HL-60/S4 treated with retinoic acid at 250 ng/mL for 4 days and 3 days (cell line): ENCODE measurements around the gene CCKAR.
"Not testable (repeated sequence)": the region's sequence is repeated elsewhere in the genome, so short reads cannot be mapped to it uniquely, and the experiment has no call there.

Experiments used
- in situ Hi-C: fragments of 300-500 bp; cut with MboI; formaldehyde crosslinking; loops from 2 replicates; pipeline ENCODE4 v1.7.0; 2022; ENCODE audit warnings: low sequenced_read_pairs

CCKAR gene, protein sequence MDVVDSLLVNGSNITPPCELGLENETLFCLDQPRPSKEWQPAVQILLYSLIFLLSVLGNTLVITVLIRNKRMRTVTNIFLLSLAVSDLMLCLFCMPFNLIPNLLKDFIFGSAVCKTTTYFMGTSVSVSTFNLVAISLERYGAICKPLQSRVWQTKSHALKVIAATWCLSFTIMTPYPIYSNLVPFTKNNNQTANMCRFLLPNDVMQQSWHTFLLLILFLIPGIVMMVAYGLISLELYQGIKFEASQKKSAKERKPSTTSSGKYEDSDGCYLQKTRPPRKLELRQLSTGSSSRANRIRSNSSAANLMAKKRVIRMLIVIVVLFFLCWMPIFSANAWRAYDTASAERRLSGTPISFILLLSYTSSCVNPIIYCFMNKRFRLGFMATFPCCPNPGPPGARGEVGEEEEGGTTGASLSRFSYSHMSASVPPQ

DNA sequence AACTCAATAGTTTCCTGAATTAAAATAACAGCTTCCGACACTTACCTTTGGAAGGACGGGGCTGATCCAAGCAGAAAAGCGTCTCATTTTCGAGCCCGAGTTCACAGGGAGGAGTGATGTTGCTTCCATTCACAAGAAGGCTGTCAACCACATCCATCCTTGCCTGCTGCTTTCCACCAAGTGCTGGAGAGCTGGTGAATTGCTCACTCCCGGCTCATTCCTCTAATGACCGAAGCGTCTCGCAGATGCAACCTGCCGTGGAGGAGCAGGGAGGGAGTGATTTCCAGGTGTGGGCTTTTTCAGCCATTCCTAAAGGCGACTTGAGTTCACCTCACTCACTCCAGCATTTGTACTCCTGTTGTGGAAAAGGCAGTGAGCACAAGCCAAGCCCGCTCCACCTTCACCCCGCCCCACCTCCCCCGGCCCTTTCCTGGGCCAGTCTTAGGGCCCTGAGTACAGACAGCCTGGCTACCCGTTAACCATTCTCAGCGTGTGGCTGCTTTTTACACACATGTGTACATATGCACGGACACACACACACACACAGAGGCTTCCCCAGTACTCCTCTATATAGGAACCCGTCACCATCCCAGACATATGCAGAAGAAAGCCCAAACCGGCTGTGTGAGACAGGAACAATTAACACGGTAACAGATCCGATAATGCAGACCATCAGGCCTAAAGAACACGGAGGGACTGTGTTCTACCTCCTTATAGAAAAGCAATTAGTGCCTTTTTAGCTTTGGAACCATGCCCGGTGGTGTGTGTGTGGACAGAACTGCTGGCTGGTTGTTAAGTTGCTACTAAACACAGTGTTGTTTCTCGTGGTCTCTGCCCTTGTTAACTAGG is at the start of gene CCKAR:
Gene CCKAR (minus strand): TSS at position 374 of the 849 bp plus-strand sequence. CDS start 217 bp downstream, at position 157.
- in situ Hi-C loops = no loop called here

DNA sequence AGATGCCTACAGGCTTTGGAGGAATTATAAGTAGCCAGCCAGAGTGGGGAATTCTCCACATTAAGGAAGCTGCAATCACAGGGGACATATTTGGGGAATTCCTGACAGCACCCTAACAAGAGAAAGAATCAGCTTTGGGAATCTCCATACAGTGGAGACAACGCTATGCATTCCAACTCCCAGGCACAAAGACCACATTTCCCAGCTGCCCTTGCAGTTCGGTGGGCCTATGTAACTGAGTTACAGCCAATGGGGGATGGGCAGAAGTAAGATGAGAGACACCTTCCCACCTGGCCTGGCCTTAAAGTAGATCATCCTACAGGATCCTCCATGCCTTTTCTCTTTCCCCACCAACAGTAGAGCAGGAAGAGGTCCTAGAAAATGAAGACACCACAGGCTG is 43.4 kb upstream of the CCKAR start:
- in situ Hi-C loops = no loop called here

DNA sequence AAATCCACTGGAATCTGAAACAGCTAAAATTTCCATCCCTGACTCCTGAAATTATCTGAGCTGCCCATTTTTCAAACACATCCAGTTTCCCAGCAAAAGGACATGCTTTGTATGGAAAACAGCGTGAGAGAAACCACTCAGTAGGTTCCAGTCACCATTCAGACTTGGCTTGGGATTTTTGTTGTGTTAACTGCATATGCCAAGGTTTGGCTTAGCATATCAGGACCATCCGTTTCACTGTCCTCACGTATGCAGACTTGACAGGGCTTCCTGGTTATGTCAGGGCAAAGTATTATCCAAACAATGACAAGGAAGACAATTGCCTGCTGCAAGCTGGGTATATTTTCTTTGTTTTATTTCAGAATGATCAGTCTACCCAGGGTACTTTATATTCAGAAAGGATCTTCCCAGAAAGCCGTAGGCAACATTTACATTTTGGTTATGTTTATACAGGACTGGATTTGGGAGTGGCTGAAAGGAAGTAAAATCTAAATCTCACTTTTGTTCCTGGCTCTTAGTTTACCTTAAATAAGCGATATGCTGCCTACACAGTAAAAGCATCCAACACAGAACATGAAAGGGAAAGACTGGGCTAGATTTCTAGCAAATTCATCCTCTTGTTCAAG is 41.3 kb upstream of the CCKAR start:
- in situ Hi-C loops = no loop called here

DNA sequence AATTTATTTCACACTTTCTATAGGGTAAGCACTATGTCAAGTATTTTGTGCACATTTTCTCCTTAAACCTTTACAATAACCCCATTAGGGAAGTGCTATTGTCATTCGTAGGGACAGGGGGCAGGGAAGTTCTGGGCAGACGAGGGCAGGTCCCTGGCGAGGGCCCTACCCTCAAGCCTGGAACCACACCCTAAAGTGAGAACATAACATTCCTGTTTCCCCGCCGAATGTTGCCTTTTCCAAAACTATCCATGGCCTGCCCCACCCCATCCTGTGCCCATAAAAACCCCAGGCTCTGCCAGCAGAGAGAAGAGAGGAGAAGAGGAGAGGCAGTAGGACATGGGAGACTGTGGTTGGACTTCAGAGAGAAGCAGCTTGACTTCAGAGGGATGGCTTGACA is 39.8 kb upstream of the CCKAR start:
- in situ Hi-C loops = no loop called here

DNA sequence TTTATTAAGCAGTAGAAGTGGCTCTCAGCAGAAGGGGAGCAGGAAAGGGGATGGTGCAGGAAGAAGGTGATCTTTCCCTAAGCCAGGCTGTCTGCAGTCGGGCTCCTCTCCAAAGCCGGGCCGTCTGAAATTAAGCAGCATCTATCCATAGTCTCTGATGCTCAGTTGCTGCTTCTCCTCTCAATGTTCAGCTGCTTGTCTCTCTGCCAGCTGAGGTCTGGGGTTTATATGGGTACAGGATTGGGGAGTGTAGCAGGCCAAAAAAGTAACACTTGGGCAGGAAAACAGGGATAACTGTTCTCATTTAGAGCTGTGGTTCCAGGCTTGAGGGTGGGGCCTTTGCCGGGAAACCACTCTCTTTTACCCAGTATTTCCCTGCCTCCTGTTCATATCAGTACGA is 39.2 kb upstream of the CCKAR start:
- in situ Hi-C loops = no loop called here

DNA sequence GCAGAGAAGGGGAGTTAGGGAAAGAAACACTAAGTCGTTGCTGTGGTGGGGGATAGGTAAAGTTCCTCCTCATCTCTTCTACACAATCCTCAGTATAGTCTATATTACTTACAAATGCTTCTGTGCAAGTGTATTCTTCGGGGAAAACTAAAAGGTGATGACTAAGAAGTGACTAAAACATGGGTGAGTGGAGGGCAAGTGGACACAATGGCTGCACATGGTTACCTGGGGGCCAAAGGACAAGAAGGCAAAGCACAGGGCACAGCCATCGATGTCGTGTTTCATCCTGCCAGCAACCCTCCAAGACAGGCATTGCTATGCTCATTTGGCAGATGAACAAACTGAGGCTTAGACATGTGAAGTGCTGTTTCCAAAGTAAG is 35.5 kb upstream of the CCKAR start:
- in situ Hi-C loops = no loop called here

DNA sequence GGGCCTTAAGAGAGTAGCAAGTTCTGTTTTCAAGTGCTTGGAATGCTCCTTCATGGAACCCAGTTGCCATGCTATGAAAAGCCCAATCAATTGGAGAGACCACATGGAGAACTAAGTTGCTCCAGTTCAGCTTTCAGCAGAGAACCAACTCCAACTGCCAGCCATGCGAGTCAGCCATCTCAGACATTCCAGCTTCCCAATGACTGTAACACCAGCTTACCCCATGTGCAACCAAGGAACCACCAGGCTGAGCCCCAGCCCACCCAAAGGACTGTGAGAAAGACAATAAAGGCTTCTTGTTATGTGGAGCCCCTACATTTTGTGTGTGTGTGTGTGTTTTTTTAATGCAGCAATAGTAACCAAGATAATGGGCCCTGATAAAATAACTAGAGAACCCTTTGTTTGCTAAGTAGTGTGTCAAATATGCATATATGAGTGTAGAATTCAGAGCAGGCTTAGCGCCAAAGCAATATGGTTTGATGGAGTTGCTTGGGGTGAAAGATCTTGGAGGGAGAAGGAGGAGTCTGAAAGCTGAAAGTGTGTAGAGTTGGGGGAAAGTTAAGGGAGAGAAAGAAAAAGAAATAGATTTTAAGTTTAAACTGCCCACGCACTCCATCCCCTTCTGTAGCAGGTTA is 35.0 kb upstream of the CCKAR start:
- in situ Hi-C loops = no loop called here

DNA sequence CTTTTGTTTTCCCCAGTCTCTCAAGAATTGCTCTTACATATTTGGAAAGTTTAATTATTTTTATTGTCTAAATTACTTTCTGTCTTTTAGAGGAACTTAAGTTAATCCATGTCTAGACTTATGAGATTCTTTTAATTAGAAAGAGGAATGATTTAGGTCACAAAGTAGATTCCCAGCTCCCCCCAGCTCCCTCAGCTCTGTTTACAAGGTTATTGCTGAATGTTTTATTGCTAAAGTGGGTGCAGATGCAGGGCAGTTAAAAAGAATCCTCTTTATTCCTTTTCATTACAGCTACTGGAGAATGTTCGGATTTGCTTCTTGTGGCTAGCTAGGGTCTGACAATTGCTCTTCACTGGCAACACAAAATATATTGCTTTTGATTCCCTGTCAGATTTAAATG is 33.7 kb upstream of the CCKAR start:
- in situ Hi-C loops = no loop called here

DNA sequence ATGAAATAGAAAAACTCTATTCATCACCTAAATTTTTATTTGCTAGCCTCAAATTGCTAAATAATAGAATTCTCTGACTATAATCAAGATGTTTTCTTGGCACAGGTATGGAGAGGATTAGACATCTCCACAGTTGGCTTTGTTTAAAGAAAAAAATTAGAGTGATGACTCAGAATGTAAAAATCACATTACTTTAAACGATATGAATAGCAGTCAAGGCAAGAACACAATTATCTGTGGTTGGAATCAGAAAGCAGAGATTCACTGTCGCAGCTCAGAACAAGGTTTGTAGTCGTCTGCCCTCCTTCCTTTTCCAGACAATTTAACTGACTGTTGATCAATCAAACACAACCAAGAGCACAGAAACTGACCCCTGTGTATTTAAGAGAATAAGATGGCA is 32.2 kb upstream of the CCKAR start:
- in situ Hi-C loops = no loop called here

DNA sequence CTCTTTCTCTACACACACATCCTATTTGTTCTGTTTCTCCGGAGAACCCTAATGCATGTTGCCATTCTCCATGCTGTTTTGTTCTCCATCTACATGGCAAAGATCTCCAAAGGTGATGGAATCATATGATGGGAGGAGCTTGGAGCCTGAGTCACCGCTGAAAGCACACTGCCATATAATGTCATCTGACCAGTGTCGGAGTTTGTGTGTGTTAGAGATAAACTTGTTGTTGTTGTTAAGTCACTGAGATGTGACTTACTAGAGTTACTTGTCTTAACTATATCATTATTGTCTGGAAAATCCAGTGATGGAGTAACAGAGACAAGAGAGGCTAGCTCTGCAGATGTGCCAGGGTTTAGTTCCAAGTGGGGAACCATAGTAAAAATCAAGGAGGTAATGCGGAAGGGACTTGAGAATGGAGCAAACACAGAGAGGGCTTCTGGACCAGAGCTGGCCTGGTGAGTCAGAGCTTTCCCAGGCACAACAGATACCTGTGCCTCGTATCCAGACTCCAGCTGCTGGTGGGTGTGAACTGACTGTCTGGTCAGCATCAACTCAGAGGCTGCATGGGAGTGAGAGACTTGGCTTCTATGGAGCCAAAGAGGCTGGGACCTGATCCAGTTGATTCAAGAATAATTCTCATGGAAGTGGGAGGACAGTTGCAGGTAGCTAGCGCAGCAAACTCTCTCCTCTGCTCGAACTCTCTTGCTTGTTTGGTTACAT is 30.6 kb upstream of the CCKAR start:
- in situ Hi-C loops = no loop called here

DNA sequence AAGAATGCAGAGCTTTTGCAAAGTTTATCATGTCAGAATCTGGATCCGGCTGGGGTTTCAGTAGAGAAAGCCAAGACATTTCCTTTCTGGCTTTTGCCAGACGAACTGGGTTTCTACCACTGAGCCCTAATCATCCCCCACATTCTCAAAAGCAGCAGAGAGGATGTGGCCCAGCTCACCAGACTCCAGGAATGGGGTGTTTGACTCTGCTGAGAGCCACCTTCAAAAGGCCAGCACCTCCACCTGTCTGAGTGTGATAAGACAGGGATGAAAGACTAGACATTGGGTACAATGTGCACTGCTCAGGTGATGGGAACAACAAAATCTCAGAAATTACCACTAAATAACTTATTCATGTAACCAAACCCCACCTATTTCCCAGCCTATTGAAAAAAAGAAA is 25.7 kb upstream of the CCKAR start:
- in situ Hi-C loops = no loop called here

DNA sequence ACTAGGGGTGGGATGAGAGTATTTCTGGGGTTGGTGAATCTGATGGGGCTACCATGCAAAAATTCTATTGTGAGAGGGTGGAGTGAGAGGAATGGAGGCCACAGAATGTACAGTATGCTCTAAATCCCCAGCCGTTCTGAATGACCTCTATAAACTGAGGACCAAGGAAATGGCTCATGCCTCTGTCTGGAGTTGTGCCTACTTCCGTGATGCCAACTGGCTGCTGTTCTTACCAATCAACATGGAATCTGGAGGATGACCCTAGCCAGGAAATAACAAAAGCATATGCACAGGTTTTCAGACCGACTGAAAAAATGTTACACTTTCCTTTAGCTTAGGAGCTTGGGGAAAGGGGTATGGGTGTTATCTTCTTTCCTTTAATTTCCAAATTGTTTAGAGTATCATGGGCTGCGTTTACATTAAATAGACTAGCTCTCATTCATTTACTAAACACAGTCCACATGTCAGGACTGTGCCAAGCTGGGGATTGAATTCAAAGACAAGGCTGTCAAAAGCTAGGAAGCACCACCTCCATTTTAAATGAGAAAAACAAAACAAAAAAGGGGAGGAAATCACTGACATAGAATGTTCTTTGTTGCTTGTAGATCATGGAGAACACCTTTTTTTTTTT is 20.2 kb upstream of the CCKAR start:
- in situ Hi-C loops = no loop called here

DNA sequence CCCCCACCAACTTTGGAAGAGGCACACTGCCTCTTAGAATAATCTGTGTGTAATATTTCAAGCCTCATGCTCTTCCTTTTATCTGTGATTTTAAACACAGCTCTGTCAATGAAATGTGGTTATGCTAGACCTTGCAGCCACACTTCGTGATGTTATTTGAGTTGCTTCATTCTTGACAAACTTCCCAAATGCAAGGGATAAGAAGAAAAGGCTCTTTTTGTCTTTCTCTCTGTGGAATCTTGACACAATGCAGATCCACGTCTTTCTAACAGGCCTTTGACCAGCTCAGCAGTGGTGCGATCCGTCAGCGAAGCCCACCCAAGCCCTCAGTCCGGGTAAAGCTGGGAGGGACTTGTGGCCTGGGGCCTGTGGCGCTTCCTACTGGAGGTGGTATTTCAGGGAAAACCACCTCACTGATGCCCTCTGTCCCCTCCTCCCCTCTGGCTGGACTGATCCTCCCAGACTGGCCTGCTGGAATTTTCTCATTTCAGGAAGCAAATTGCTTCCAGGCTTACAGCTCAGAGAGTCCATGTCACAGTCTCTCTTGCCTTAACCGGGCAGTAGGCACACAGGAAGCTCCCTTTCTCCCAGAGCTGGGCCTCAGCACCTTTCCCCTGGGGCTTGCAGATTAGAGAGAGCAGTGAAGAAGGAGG is 19.5 kb upstream of the CCKAR start:
- in situ Hi-C loops = no loop called here

DNA sequence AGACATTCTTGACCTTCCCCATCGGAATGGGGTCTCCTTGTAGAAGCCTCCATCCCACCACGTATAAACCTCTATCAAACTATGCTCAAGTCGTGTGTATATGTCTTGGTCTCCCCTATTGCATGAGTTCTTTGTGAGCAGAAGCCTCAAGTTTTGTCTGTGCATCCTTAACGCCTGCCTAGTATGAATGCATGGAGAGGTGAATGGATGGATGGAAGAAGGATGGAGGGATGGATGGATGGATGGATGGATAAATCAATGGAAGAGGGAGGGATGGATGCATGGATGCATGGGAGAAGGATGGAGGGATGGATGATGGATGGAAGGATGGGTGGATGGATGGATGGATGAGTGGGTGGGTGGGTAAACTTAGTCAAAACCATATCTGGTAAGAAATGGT is 17.0 kb upstream of the CCKAR start:
- in situ Hi-C loops = no loop called here

DNA sequence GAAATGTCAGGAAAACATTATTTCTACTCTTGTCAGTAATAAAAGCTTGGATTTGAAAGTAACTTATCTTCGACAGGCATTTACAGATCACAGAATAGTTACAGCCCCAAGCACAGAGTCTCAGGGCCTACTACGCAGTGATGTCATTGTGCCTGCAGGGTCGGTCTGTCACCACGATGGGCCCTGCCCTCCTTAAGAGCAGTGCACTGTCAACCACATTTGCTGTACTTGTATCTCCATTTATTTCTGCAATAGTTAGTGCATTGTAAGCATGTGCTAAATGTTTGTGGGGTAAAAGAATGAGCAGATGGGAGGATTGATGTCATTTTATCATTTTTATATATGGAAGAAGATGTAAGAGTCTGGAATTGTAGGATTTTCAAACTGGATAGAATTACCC is 13.6 kb upstream of the CCKAR start:
- in situ Hi-C loops = no loop called here

DNA sequence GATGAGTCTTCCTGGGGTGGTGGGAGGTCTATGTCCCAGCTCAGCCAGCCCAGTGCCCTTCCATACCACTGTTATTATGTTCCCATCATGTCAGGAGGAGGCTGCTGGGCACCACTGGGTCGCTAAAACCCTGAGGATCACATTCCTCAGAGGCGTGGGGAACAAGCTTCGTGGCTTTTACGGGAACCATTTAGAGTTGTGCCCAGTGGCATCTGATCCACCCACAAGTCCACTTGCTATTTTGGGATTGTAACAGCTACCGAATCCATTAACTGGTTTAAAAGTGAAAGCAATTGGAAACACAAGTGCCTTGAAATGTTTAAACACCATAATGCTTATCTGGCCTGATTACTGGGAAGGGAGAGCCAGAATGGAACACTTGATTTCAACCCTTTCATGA is 13.1 kb upstream of the CCKAR start:
- in situ Hi-C loops = no loop called here

DNA sequence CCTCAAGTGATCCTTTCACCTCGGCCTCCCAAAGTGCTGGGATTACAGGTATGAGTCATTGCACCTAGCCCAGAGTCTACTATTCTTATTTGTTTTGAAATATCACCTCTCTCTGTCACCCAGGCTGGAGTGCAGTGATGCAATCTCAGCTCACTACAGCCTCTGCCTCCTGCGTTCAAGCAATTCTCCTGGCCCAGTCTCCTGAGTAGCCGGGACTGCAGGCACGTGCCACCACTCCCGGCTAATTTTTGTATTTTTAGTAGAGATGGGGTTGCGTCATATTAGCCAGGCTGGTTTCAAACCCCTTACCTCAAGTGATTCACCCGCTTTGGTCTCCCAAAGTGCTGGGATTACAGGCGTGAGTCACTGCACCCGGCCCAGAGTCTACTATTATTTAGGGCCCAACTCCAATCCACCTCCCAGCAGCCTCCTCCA is 10.3 kb upstream of the CCKAR start:
- in situ Hi-C loops = not testable (repeated sequence)

DNA sequence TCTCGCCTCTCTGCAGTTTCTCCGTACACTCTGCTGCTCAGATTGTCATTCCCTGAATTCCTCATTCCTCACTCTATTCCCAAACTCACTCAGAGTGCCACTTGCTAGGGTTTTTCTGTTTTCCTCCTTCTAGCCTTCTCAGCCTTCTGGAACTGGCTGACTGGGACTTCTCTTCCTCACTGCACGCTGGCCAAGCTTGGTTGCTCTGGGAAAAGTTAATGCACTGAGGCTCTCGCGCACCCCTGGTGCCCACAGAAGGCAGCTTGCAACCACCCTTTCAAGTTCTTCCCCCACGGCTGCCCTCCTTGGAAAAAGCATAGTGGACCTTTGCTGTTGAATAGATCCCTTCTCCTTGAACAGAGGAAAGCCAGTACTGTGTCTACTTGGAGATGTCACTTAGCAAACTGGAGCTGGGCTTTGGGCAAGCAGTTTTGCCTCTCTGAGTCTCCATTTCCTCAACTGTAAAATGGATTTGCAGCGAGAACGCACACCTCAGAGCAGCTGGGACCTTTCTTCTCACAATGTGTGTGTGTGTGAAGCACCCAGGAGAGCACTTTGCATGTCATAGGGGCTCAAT is 6.0 kb upstream of the CCKAR start:
- in situ Hi-C loops = no loop called here

DNA sequence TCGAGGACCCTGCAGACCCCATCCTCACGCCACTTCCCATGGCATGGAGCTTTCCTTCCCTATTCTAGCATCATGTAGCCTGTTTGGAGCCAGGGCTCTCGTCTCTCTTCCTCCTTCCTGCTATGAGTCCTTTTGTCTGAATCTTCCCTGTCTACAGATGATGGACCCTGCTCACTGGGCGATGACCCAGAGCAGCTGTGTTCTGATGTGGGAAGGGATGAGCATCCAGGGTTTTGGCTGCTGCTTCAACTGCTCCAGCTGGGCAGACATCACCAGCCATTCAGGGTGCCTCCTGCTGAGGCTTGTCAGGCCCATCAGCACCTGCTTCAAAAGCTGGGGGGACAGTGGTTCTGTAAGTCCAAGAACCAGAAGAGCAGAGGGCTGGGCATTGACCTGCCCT is 3.2 kb upstream of the CCKAR start:
- in situ Hi-C loops = no loop called here
